Measurements from ENCODE around the gene INTS6. TPM values are rescaled to one million over a fixed set of nuclear protein-coding genes. Genes with fewer than 3 reads are reported as not detected.
A peak's percentile ranks its signal among the peaks of the same experiment; 100 is the strongest.

The INTS6 gene
- total and polyA plus RNA-seq, 3 experiments from 2014 or later, result 28.4 to 58.2 (median 56.6) TPM

DNA sequence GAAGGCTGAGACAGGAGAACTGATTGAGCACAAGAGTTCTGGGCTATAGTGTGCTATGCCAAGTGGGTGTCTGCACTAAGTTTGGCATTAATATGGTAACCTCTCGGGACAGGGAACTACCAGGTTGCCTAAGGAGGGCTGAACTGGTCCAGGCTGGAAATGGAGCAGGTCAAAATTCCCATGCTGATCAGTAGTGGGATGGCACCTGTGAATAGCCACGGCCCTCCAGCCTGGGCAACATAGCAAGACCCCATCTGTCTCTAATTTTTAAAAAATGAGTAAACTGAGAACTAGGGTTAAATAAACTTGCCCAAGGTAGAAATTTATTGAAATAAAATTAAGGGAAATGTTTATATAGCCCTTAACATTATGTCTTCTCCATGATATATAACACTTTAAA is 17.0 kb upstream of the INTS6 start:
- no peak overlapping the region for H3K4me3 Mint-ChIP-seq
- Histone ChIP-seq H3K36me3 (ENCODE audit: insufficient read depth, low read length) (no peaks in the 10 kb centered on the region), H3K4me3 (ENCODE audit: low read length) (no peak overlapping the region), H3K9me3 (ENCODE audit: low read length) (no peaks in the 10 kb centered on the region), H3K27ac (ENCODE audit: low read depth, low read length) (no peak overlapping the region), H3K27me3 (ENCODE audit: insufficient read depth, low read length, poor library complexity, severe bottlenecking) (no peaks in the 10 kb centered on the region), H3K4me1 (ENCODE audit: insufficient read depth, low read length) (no peaks in the 10 kb centered on the region)
- H3K27me3 Mint-ChIP-seq, result peaks cover 0 to 2% of the 10 kb centered on the region in 2 donors
- H3K9me3 Mint-ChIP-seq, result no peaks in the 10 kb centered on the region
- H3K4me1 Mint-ChIP-seq, result no peaks in the 10 kb centered on the region
- no peak for DNase-seq
- ChIA-PET CTCF (no interaction called here), POLR2A (no interaction called here)
- H3K27ac Mint-ChIP-seq, result no peak overlapping the region
- peaks cover 0 to 4% (median 0%) of the 10 kb centered on the region in 3 donors for H3K36me3 Mint-ChIP-seq

DNA sequence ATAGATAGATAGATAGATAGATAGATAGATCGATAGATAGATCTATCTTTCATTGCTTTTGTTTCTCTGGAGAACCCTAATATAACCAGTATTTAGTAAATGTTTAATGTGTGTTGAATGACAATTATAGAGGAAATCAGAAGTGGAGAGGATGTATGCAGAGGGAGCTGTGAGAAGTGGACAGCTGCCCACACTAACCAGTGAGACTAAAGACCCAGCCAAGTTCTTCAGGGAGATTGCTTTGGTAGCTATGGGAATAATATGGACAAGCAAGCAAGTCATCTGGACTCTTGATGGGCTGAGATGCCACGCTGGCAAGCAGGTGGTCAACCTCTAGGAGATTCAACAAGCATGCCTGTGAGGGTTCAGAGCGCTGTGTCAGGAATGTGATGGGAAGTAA is 14.9 kb upstream of the INTS6 start:
- Mint-ChIP-seq H3K4me3 (no peak overlapping the region), H3K36me3 (peaks cover 0 to 4% (median 0%) of the 10 kb centered on the region in 3 donors), H3K9me3 (no peaks in the 10 kb centered on the region), H3K27me3 (peaks cover 0 to 2% of the 10 kb centered on the region in 2 donors), H3K4me1 (no peaks in the 10 kb centered on the region), H3K27ac (no peak overlapping the region)
- no peak overlapping the region for H3K27ac ChIP-seq (ENCODE audit: low read depth, low read length)
- no peak for DNase-seq
- H3K9me3 ChIP-seq (ENCODE audit: low read length), result no peaks in the 10 kb centered on the region
- no peaks in the 10 kb centered on the region for H3K36me3 ChIP-seq (ENCODE audit: insufficient read depth, low read length)
- no peak overlapping the region for H3K4me3 ChIP-seq (ENCODE audit: low read length)
- H3K4me1 ChIP-seq (ENCODE audit: insufficient read depth, low read length), result no peaks in the 10 kb centered on the region
- H3K27me3 ChIP-seq (ENCODE audit: insufficient read depth, low read length, poor library complexity, severe bottlenecking), result no peaks in the 10 kb centered on the region
- POLR2A ChIA-PET, result no interaction called here
- CTCF ChIA-PET, result no interaction called here

DNA sequence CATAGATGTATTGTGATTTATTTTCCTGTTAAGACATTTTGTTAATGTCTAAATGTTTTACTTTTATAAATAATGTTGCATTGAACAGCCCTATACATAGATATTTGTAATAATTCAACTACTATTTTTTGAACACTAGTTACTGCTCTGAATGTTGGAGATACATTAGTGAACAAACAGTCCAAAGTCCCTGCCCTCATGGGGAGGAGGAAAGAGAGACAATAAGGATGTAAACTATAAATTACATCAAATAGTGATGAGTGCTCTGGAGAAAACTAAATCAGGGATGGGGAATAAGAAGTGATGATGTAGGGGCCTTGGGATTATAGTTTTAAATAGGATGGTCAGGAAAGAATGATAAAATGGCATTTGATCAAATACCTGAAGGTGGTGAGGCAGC is 12.3 kb upstream of the INTS6 start:
- Mint-ChIP-seq H3K9me3 (no peaks in the 10 kb centered on the region), H3K4me3 (no peak overlapping the region), H3K27ac (no peak overlapping the region), H3K4me1 (no peaks in the 10 kb centered on the region), H3K27me3 (peaks cover 0 to 2% of the 10 kb centered on the region in 2 donors), H3K36me3 (peaks cover 0 to 6% (median 4%) of the 10 kb centered on the region in 3 donors)
- H3K9me3 ChIP-seq (ENCODE audit: low read length), result no peaks in the 10 kb centered on the region
- CTCF ChIA-PET, result no interaction called here
- no peaks in the 10 kb centered on the region for H3K36me3 ChIP-seq (ENCODE audit: insufficient read depth, low read length)
- no peaks in the 10 kb centered on the region for H3K27me3 ChIP-seq (ENCODE audit: insufficient read depth, low read length, poor library complexity, severe bottlenecking)
- DNase-seq, result no peak
- H3K4me3 ChIP-seq (ENCODE audit: low read length), result no peak overlapping the region
- POLR2A ChIA-PET, result no interaction called here
- H3K4me1 ChIP-seq (ENCODE audit: insufficient read depth, low read length), result no peaks in the 10 kb centered on the region
- H3K27ac ChIP-seq (ENCODE audit: low read depth, low read length), result no peak overlapping the region

DNA sequence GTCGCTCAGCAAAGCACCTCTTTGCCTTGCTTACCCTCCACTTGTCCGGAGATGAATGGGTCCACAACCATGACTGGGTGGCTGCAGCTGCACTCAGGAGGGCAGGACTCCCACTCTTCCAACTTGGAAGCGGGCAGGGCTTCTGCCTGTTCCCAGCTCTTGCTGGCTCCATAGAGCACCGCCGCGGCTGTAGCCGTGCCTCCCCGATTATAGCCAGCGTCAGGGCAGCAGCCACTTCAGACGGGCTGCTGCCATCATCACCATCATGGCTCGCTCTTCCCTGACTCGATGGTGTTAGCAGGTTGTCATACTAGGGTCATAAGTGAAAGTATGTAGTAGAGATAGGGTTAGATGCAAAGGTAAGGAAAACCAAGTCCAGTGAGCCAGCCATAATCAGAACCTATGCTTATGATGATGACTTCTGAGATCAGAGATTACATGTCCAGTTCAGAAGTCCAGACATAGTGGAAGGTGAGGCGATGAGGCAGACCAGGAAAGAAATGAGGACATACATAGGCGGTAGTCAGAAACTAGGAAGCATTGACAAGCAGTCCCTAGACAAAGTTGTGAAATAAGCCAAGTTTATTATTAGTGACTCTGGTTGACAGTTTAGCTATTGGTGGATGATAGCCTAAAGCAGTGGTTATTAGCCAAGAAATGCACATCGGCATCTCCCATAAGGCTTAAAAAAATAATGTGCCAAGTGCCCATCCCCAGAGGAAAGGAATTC is 4.4 kb upstream of the INTS6 start:
- ChIA-PET POLR2A (no interaction called here), CTCF (no interaction called here)
- Histone ChIP-seq H3K4me3 (ENCODE audit: low read length) (no peak overlapping the region), H3K36me3 (ENCODE audit: insufficient read depth, low read length) (no peaks in the 10 kb centered on the region), H3K4me1 (ENCODE audit: insufficient read depth, low read length) (peaks cover 22% of the 10 kb centered on the region), H3K9me3 (ENCODE audit: low read length) (no peaks in the 10 kb centered on the region), H3K27me3 (ENCODE audit: insufficient read depth, low read length, poor library complexity, severe bottlenecking) (no peaks in the 10 kb centered on the region), H3K27ac (ENCODE audit: low read depth, low read length) (no peak overlapping the region)
- Mint-ChIP-seq H3K4me1 (peaks cover 30 to 38% (median 35%) of the 10 kb centered on the region in 3 donors), H3K27me3 (peaks cover 0 to 7% of the 10 kb centered on the region in 2 donors), H3K27ac (peak overlapping the region in 3 of 8 donors; percentile 35 to 52 (median 45)), H3K36me3 (peaks cover 4 to 23% (median 5%) of the 10 kb centered on the region in 3 donors), H3K4me3 (peak overlapping the region in 1 of 7 donors; percentile 46), H3K9me3 (peaks cover 0 to 2% (median 0%) of the 10 kb centered on the region in 5 donors)
- DNase-seq, result no peak

DNA sequence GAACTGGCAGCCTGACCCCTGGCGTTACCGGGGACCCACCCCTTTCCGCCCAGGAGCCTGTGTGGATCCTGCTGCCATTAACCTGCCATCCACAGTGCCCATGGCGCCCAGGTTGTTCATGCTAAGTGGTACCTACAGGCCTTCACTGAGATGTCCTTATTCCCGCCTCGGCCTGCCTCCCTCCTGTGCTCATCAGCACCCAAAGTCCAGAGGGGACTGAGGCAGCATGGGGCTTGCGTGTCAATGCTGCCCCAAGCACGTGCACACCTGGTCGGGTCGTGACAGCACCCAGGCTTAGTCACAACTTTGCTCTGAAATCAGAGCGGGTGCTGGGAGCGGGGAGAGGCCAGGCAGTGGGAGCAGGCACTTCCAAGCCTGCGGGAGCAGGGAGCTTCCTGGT is 3.7 kb upstream of the INTS6 start:
- no peaks in the 10 kb centered on the region for H3K27me3 ChIP-seq (ENCODE audit: insufficient read depth, low read length, poor library complexity, severe bottlenecking)
- Mint-ChIP-seq H3K4me1 (peaks cover 30 to 38% (median 35%) of the 10 kb centered on the region in 3 donors), H3K4me3 (peak overlapping the region in 1 of 7 donors; percentile 12), H3K36me3 (peaks cover 4 to 25% (median 5%) of the 10 kb centered on the region in 3 donors), H3K27me3 (peaks cover 0 to 7% of the 10 kb centered on the region in 2 donors), H3K9me3 (peaks cover 0 to 2% (median 0%) of the 10 kb centered on the region in 5 donors), H3K27ac (no peak overlapping the region)
- ChIA-PET POLR2A (no interaction called here), CTCF (no interaction called here)
- DNase-seq, result no peak
- no peak overlapping the region for H3K4me3 ChIP-seq (ENCODE audit: low read length)
- peaks cover 22% of the 10 kb centered on the region for H3K4me1 ChIP-seq (ENCODE audit: insufficient read depth, low read length)
- H3K36me3 ChIP-seq (ENCODE audit: insufficient read depth, low read length), result no peaks in the 10 kb centered on the region
- no peak overlapping the region for H3K27ac ChIP-seq (ENCODE audit: low read depth, low read length)
- H3K9me3 ChIP-seq (ENCODE audit: low read length), result no peaks in the 10 kb centered on the region

DNA sequence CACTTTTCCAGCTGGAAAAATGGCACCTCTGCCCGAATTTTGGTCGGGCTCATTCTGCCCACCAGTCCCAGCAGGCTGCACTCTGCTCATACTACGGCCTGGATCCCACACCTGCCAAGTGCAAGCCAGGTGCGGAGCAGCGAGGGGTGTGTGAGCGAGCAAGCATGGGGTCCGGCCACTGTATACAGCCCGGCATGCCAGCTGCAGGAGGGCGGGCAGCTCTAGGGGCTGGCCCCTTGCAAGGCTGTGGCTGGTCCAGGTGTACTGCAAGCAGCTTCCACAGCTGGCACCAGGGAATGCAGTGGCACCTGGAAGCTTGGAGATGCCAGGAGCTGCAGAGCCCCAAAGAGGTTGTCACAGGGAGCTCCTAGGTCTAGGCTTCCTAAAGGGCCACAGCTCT is 2.7 kb upstream of the INTS6 start:
- peaks cover 0 to 2% (median 0%) of the 10 kb centered on the region in 5 donors for H3K9me3 Mint-ChIP-seq
- H3K27ac ChIP-seq (ENCODE audit: low read depth, low read length), result no peak overlapping the region

DNA sequence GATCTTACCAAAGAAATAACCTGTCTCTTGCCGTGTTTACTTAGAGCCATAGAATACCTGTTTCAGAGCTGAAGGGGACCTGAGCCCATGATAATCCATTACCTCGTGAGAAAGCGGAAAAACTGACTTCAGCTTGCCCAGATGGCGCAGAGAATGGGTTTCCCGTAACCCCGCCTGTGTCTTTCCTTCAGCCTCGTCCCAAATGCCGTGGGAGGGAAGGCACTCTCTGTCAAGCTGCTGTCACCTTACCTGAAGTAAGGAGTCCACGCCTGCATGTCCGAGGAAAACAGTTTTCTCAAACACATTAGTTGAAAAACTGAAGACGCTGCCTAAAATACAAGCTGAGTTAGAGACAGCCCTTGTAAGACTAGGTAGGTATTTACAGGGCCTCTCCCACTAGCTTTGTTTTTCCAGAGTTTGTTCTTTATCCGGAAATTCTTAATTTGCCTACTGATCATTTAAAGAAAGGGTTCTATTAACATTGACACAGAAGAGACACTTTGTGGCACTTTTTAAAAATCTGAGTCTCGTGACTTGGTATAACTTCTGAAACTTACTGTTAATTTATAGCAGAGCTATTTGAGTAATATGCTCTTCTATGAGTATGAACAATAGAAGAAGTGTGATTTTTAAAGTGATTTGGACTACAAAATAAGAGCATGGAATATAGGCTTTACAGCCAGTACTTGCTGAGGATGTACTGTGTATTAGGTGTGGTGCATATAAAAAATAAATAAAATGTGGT is 1.3 kb upstream of the INTS6 start:
- peaks cover 49 to 61% (median 58%) of the 10 kb centered on the region in 3 donors for H3K4me1 Mint-ChIP-seq

More for the DNA sequence above, 2.7 kb upstream of the INTS6 start:
- no peaks in the 10 kb centered on the region for H3K36me3 ChIP-seq (ENCODE audit: insufficient read depth, low read length)
- no peaks in the 10 kb centered on the region for H3K9me3 ChIP-seq (ENCODE audit: low read length)
- ChIA-PET CTCF (interaction anchor here (0.9 to 1.0 kb wide), 2 partner anchors 178 to 377 kb away, joined by 3 read pairs; no protein-coding TSS in a partner anchor), POLR2A (no interaction called here)
- no peak overlapping the region for H3K4me3 ChIP-seq (ENCODE audit: low read length)
- Mint-ChIP-seq H3K27me3 (peaks cover 0 to 8% of the 10 kb centered on the region in 2 donors), H3K27ac (peak overlapping the region in 2 of 8 donors; percentile 89 to 95), H3K4me1 (peaks cover 38 to 47% (median 45%) of the 10 kb centered on the region in 3 donors), H3K36me3 (peaks cover 4 to 34% (median 5%) of the 10 kb centered on the region in 3 donors), H3K4me3 (peak overlapping the region in 1 of 7 donors; percentile 30)
- no peak for DNase-seq
- no peaks in the 10 kb centered on the region for H3K27me3 ChIP-seq (ENCODE audit: insufficient read depth, low read length, poor library complexity, severe bottlenecking)
- peaks cover 28% of the 10 kb centered on the region for H3K4me1 ChIP-seq (ENCODE audit: insufficient read depth, low read length)

More for the DNA sequence above, 1.3 kb upstream of the INTS6 start:
- peak overlapping the region; percentile 88 for H3K4me3 ChIP-seq (ENCODE audit: low read length)
- Mint-ChIP-seq H3K27ac (peak overlapping the region; percentile 89 to 99 (median 97)), H3K4me3 (peak overlapping the region; percentile 87 to 97 (median 94)), H3K36me3 (peaks cover 0 to 44% (median 4%) of the 10 kb centered on the region in 3 donors), H3K27me3 (peaks cover 0 to 8% of the 10 kb centered on the region in 2 donors), H3K9me3 (peaks cover 0 to 2% (median 0%) of the 10 kb centered on the region in 5 donors)
- H3K36me3 ChIP-seq (ENCODE audit: insufficient read depth, low read length), result peaks cover 3% of the 10 kb centered on the region
- H3K27ac ChIP-seq (ENCODE audit: low read depth, low read length), result peak overlapping the region; percentile 90
- H3K27me3 ChIP-seq (ENCODE audit: insufficient read depth, low read length, poor library complexity, severe bottlenecking), result no peaks in the 10 kb centered on the region
- ChIA-PET CTCF (interaction anchor here (0.8 to 1.9 kb wide), 9 partner anchors 9 to 378 kb away, joined by 3 to 11 read pairs (median 4); no protein-coding TSS in a partner anchor), POLR2A (interaction anchor here (0.5 to 4.5 kb wide), 13 partner anchors 10 to 1457 kb away, joined by 3 to 43 read pairs (median 4); partner anchors contain the start of genes SUGT1 and WDFY2)
- peak in 2 of 5 donors; percentile 17 to 56 for DNase-seq
- H3K4me1 ChIP-seq (ENCODE audit: insufficient read depth, low read length), result peaks cover 42% of the 10 kb centered on the region
- H3K9me3 ChIP-seq (ENCODE audit: low read length), result no peaks in the 10 kb centered on the region
